Measurements from ENCODE around the gene PCP4. TPM values are rescaled to one million over a fixed set of nuclear protein-coding genes. Genes with fewer than 3 reads are reported as not detected.

The PCP4 gene
- total RNA-seq, 6 experiments from 2014 or later, result not detected

DNA sequence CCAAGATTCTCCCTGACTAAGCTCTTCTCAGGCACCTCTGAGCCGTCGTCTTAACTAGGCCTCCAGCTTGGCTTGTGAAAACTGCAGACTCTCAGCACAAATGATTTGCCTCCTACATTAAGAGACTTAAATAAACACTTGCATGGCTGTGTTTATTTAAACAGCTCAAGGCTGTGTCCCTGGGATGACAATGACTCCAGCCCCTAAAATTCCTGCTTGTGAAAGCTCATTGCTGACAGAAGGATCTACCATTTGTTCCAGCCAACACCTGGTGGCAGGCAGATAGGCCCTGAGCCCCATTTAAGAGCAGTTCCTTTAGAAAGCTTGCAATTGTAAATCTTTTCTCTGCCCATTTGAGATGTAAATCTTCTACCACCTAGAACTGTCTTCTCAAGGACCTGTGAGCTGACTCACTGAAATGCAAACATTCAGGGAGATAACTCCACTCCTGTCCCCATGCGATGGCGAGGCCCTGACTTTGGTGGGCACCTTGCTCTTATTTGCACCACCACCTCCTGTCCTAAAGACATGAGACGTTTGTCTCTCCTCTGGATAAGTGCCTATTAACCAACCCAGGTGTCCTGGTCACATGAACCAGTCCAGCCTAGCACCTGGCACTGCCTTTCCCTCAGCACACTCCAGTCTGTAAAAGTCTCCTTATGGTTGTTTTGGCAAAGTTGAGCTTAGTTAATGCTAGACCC is 15.1 kb upstream of the PCP4 start:
- H3K9me3 Mint-ChIP-seq, result peaks cover 40% of the 10 kb centered on the region
- H3K27ac Mint-ChIP-seq, result no peak overlapping the region
- no peak overlapping the region for H3K4me3 Mint-ChIP-seq
- no peaks in the 10 kb centered on the region; the same call in 1 of the 2 replicates for H3K36me3 Mint-ChIP-seq (ENCODE audit: low read depth)
- no peak for DNase-seq
- peaks cover 14% of the 10 kb centered on the region; the same call in 1 of the 2 replicates for H3K4me1 Mint-ChIP-seq (ENCODE audit: low read depth)
- TF ChIP-seq, protein P1, sequence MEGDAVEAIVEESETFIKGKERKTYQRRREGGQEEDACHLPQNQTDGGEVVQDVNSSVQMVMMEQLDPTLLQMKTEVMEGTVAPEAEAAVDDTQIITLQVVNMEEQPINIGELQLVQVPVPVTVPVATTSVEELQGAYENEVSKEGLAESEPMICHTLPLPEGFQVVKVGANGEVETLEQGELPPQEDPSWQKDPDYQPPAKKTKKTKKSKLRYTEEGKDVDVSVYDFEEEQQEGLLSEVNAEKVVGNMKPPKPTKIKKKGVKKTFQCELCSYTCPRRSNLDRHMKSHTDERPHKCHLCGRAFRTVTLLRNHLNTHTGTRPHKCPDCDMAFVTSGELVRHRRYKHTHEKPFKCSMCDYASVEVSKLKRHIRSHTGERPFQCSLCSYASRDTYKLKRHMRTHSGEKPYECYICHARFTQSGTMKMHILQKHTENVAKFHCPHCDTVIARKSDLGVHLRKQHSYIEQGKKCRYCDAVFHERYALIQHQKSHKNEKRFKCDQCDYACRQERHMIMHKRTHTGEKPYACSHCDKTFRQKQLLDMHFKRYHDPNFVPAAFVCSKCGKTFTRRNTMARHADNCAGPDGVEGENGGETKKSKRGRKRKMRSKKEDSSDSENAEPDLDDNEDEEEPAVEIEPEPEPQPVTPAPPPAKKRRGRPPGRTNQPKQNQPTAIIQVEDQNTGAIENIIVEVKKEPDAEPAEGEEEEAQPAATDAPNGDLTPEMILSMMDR (IDR thresholded peaks at IDR 0.05), result no peak
- H3K27me3 Mint-ChIP-seq (ENCODE audit: insufficient read depth), result peaks cover 3% of the 10 kb centered on the region

DNA sequence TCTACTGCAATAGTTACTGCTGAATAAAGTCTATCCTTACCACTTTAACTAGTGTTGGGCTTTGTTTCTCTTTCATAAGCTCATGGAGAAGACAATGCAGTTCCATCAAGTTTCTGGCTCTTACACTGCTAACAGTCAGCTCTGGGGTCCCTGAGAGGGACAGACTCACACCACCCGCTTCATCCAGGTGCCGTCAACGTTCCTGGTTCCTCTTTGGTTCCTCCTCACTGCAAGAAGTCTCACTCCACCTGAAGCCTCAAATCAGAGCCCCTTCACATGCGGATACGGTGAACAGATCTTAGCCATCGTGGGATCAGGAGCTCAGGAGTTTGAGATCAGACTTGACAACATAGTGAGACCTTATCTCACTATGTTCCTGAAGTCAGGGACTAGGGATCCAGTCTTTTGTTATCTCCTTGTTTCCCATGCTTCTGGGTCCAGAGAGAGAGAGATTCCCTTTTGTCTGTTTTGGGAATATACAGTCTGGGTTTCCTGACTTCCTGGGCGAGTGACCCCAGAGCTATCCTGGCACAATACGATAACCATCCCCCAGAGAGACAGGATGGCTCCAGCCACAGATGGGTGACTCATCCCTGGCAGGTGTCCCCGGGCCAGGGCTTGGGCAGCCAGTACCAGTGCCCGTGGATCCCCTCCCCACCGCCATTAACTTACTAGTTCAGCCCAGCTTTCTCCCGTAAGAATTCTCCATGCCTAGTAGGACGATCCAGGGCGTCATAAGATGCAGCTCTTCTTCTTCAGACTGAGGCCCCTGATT is 14.3 kb upstream of the PCP4 start:
- H3K27me3 Mint-ChIP-seq (ENCODE audit: insufficient read depth), result peaks cover 3% of the 10 kb centered on the region
- H3K36me3 Mint-ChIP-seq (ENCODE audit: low read depth), result no peaks in the 10 kb centered on the region; the same call in 1 of the 2 replicates
- H3K4me3 Mint-ChIP-seq, result no peak overlapping the region
- DNase-seq, result no peak
- TF ChIP-seq, protein P1 (IDR thresholded peaks at IDR 0.05), result no peak
- no peak overlapping the region for H3K27ac Mint-ChIP-seq
- peaks cover 43% of the 10 kb centered on the region for H3K9me3 Mint-ChIP-seq
- peaks cover 14% of the 10 kb centered on the region; the same call in 1 of the 2 replicates for H3K4me1 Mint-ChIP-seq (ENCODE audit: low read depth)

DNA sequence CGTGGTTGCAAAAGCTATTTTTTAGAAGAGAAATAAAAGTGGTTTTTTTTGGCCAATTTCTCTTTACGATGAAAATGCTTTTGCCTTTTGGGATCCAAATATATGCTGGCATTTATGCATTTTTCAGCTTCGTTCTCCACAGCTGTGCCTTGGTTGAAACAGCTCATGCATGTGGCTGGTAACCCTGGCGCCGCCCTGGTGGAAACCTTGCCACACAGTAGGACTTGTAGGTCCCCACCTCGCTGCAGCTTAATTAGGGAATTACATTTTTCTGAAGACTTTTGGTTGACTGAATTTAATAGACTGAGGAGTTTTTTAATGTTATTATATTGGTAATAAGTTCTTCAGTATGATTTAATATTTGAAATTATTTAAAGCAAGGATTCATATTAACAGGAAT is 12.7 kb upstream of the PCP4 start:
- TF ChIP-seq, protein P1 (IDR thresholded peaks at IDR 0.05), result peak; percentile 25; the same call in 1 of the 2 replicates
- DNase-seq, result no peak
- Mint-ChIP-seq H3K9me3 (peaks cover 49% of the 10 kb centered on the region), H3K27me3 (ENCODE audit: insufficient read depth) (peaks cover 3% of the 10 kb centered on the region), H3K27ac (no peak overlapping the region), H3K36me3 (ENCODE audit: low read depth) (no peaks in the 10 kb centered on the region; the same call in 1 of the 2 replicates), H3K4me1 (ENCODE audit: low read depth) (no peaks in the 10 kb centered on the region; the same call in 1 of the 2 replicates), H3K4me3 (no peak overlapping the region)

DNA sequence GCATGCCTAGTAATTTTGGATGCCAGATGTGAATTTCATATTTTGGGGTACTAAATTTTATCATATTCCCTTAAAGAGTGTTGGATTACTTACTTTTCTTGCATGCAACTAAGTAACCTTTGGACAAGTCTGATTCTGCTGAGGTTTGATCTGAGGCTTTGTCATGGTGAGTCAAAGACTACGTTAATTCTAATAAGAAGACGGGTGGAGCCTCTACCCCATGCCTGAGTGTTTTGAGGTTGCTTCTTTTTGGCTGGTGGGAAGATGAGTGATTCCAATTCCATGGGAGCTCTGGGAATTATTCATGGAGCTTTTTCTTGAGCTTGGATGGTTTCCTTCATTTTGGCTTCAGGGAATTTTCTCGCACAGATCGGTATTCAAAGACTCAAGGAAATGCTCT is 11.6 kb upstream of the PCP4 start:
- TF ChIP-seq, protein P1 (IDR thresholded peaks at IDR 0.05), result no peak
- Mint-ChIP-seq H3K27ac (no peak overlapping the region), H3K27me3 (ENCODE audit: insufficient read depth) (peaks cover 7% of the 10 kb centered on the region), H3K4me3 (no peak overlapping the region), H3K4me1 (ENCODE audit: low read depth) (no peaks in the 10 kb centered on the region; the same call in 1 of the 2 replicates), H3K36me3 (ENCODE audit: low read depth) (no peaks in the 10 kb centered on the region; the same call in 1 of the 2 replicates), H3K9me3 (peaks cover 57% of the 10 kb centered on the region)
- DNase-seq, result no peak

DNA sequence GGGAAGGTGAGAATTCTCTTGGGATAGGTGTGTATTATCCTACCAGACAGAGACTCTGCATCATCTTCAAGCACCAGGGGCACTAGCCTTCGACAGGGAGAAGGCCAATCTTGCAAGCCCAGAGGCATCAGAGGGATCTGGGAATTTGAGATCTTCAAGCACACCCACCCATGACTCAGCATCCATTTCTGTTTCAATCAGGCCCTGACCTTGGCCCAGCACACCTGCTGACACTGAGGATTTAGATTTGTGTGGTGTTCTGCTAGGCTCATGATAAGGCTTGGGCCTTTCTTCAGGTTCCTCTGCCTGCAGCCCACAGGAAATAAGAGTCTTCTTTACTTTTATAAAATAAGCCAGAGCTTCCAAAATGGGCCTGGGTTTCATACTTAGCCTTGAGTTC is 6.6 kb upstream of the PCP4 start:
- Mint-ChIP-seq H3K27ac (no peak overlapping the region), H3K27me3 (ENCODE audit: insufficient read depth) (peaks cover 7% of the 10 kb centered on the region), H3K36me3 (ENCODE audit: low read depth) (no peaks in the 10 kb centered on the region; the same call in 1 of the 2 replicates), H3K4me1 (ENCODE audit: low read depth) (no peaks in the 10 kb centered on the region), H3K4me3 (no peak overlapping the region), H3K9me3 (peaks cover 34% of the 10 kb centered on the region)
- TF ChIP-seq, protein P1 (IDR thresholded peaks at IDR 0.05), result no peak
- no peak for DNase-seq

Data from HFFc6 (cell line).